Measurements from ENCODE around the gene ORAI2.

- TF ChIP-seq NFIC (IDR thresholded peaks at IDR 0.05; ENCODE audit: borderline replicate concordance), result no peak
- no peak for TF ChIP-seq EZH2phosphoT487 (IDR thresholded peaks at IDR 0.05; ENCODE audit: borderline replicate concordance, low read depth)
- no peak for TF ChIP-seq USF2 (IDR thresholded peaks at IDR 0.05; ENCODE audit: borderline replicate concordance, low read depth, low read length)
- TF ChIP-seq TCF12 (IDR thresholded peaks at IDR 0.05), result no peak
- no peak for TF ChIP-seq RCOR1 (IDR thresholded peaks at IDR 0.05; ENCODE audit: low read length)
- no peak for TF ChIP-seq RAD21 (IDR thresholded peaks at IDR 0.05; ENCODE audit: low read length)
- no peak for TF ChIP-seq CTCF (IDR thresholded peaks at IDR 0.05)
- no peak for TF ChIP-seq POLR2AphosphoS5 (IDR thresholded peaks at IDR 0.05; ENCODE audit: low read depth, low read length)
- TF ChIP-seq GATA2 (CRISPR knock-in tag; IDR thresholded peaks at IDR 0.05), result no peak
- no peak for TF ChIP-seq GABPA (IDR thresholded peaks at IDR 0.05; ENCODE audit: low read depth)
- no peak for TF ChIP-seq USF1 (IDR thresholded peaks at IDR 0.05; ENCODE audit: borderline replicate concordance, low read depth)
- no peak for TF ChIP-seq MAX (IDR thresholded peaks at IDR 0.05; ENCODE audit: low read depth)
- TF ChIP-seq SMC3 (IDR thresholded peaks at IDR 0.05; ENCODE audit: low read depth, low read length), result no peak
- TF ChIP-seq ZBTB33 (IDR thresholded peaks at IDR 0.05; ENCODE audit: borderline replicate concordance, low read depth), result no peak
Measured at GRCh38 chr7:102393467-102393866, 39.9 kb upstream of the ORAI2 start.

All from SK-N-SH (cell line).